ENCODE data around the gene H2BK1.

The H2BK1 gene

GRCh38 chr7:151210087-151210854 is at the start of gene H2BK1:
H2BK1 (minus strand) TSS chr7:151210488; CDS start chr7:151210318, 170 bp downstream.
- no peak for DNase-seq (ENCODE audit: low read depth in 2 of 2)

- no peak for DNase-seq (ENCODE audit: low read depth in 2 of 2)
Measured at GRCh38 chr7:151257990-151258389, 47.7 kb upstream of the H2BK1 start.

- no peak for DNase-seq (ENCODE audit: low read depth in 2 of 2)
Measured at GRCh38 chr7:151256410-151257045, 46.2 kb upstream of the H2BK1 start.

GRCh38 chr7:151255390-151255789 is 45.1 kb upstream of the H2BK1 start:
- DNase-seq (ENCODE audit: low read depth in 2 of 2): no peak

- DNase-seq (ENCODE audit: low read depth in 2 of 2): no peak
Measured at GRCh38 chr7:151254851-151255250, 44.6 kb upstream of the H2BK1 start.

GRCh38 chr7:151254316-151254715 is 44.0 kb upstream of the H2BK1 start:
- DNase-seq (ENCODE audit: low read depth in 2 of 2): no peak

- DNase-seq (ENCODE audit: low read depth in 2 of 2): no peak
Measured at GRCh38 chr7:151252961-151253711, 42.8 kb upstream of the H2BK1 start.

- DNase-seq (ENCODE audit: low read depth in 2 of 2): no peak
Measured at GRCh38 chr7:151252561-151252835, 42.2 kb upstream of the H2BK1 start.

- DNase-seq (ENCODE audit: low read depth in 2 of 2): no peak
Measured at GRCh38 chr7:151251689-151252560, 41.6 kb upstream of the H2BK1 start.

GRCh38 chr7:151251328-151251688 is 41.0 kb upstream of the H2BK1 start:
- DNase-seq (ENCODE audit: low read depth in 2 of 2): no peak

- DNase-seq (ENCODE audit: low read depth in 2 of 2): no peak
Measured at GRCh38 chr7:151250181-151251132, 40.2 kb upstream of the H2BK1 start.

GRCh38 chr7:151249732-151250072 is 39.4 kb upstream of the H2BK1 start:
- DNase-seq (ENCODE audit: low read depth in 2 of 2): no peak

- DNase-seq (ENCODE audit: low read depth in 2 of 2): no peak
Measured at GRCh38 chr7:151249034-151249731, 38.9 kb upstream of the H2BK1 start.

GRCh38 chr7:151248346-151249033 is 38.2 kb upstream of the H2BK1 start, which contains the start of gene SMARCD3:
SMARCD3 (minus strand) TSS chr7:151248694; CDS start chr7:151248562, 132 bp downstream.
- no peak for DNase-seq (ENCODE audit: low read depth in 2 of 2)

- no peak for DNase-seq (ENCODE audit: low read depth in 2 of 2)
Measured at GRCh38 chr7:151247611-151248345, 37.5 kb upstream of the H2BK1 start.

- DNase-seq (ENCODE audit: low read depth in 2 of 2): no peak
Measured at GRCh38 chr7:151246851-151247580, 36.7 kb upstream of the H2BK1 start.

- no peak for DNase-seq (ENCODE audit: low read depth in 2 of 2)
Measured at GRCh38 chr7:151246102-151246850, 36.0 kb upstream of the H2BK1 start.

Measured in stimulated activated CD8-positive, alpha-beta memory T cell treated with anti-CD3 and anti-CD28 coated beads, Interleukin-7, amount 100 ng/mL, for 1 hour (primary cell).